WTC11 (cell line): ENCODE results near the gene SPACA7. TPM values are rescaled to one million over a fixed set of nuclear protein-coding genes. Genes with fewer than 3 reads are reported as not detected.

Experiments
- ATAC-seq: fragments of 200-7000 bp; cut with Tn5 transposase; 2 replicates; pipeline ENCODE4 v1.10.0; 2021; ENCODE audit warnings: mild to moderate bottlenecking, moderate library complexity
- CTCF ChIA-PET: fragments of 300-600 bp; sonication (Branson Sonifier 250); formaldehyde crosslinking; loops from one replicate; lab custom pipeline; 2021; ENCODE audit warnings: antibody characterized with exemption; lab: Charles Lee
- POLR2A ChIA-PET: fragments of 350-600 bp; sonication (Branson Sonifier 250); formaldehyde crosslinking; loops from one replicate; lab custom pipeline; 2021; ENCODE audit warnings: antibody characterized with exemption; lab: Charles Lee
- DNase-seq: peaks from one replicate; pipeline ENCODE4 v3.0.0; 2021; ENCODE audit warnings: low spot score
- H3K27ac Mint-ChIP-seq: 2 replicates; pipeline ENCODE4 v1.8.0; 2021; ENCODE audit warnings: mixed read lengths
- H3K27me3 Mint-ChIP-seq: 2 replicates; pipeline ENCODE4 v1.8.0; 2021; ENCODE audit warnings: low read depth, mild to moderate bottlenecking, moderate library complexity, mixed read lengths
- H3K36me3 Mint-ChIP-seq: 2 replicates; pipeline ENCODE4 v1.8.0; 2021; ENCODE audit warnings: mixed read lengths
- H3K4me1 Mint-ChIP-seq: 2 replicates; pipeline ENCODE4 v1.8.0; 2022; ENCODE audit warnings: mixed read lengths
- H3K4me3 Mint-ChIP-seq: 2 replicates; pipeline ENCODE4 v1.8.0; 2021; ENCODE audit warnings: mild to moderate bottlenecking, moderate library complexity, mixed read lengths
- H3K9me3 Mint-ChIP-seq: 2 replicates; pipeline ENCODE4 v1.8.0; 2021; ENCODE audit warnings: mixed read lengths
- ATF1 ChIP-seq: sonication (generic); formaldehyde crosslinking; IDR thresholded peaks from 2 replicates; pipeline ENCODE4 v1.8.1; 2023; ENCODE audit warnings: mild to moderate bottlenecking, moderate library complexity, missing genetic modification reagents
- CDX4 ChIP-seq: fragments of 250-450 bp; sonication (Bioruptor Pico); IDR thresholded peaks from 2 replicates; pipeline ENCODE4 v1.9.0; 2021; ENCODE audit warnings: moderate library complexity, mild to moderate bottlenecking, inconsistent platforms, borderline replicate concordance
- E2F1 ChIP-seq: sonication (generic); formaldehyde crosslinking; IDR thresholded peaks from 2 replicates; pipeline ENCODE4 v1.8.0; 2022; ENCODE audit warnings: mild to moderate bottlenecking, missing genetic modification reagents
- ETV6 ChIP-seq: sonication (generic); formaldehyde crosslinking; IDR thresholded peaks from 2 replicates; pipeline ENCODE4 v1.8.1; 2022; ENCODE audit warnings: mild to moderate bottlenecking, missing genetic modification reagents
- FOXP1 ChIP-seq: sonication (generic); formaldehyde crosslinking; IDR thresholded peaks from 2 replicates; pipeline ENCODE4 v1.8.0; 2022; ENCODE audit warnings: missing genetic modification reagents, mild to moderate bottlenecking, moderate library complexity, borderline replicate concordance
- FOXP4 ChIP-seq: sonication (generic); formaldehyde crosslinking; IDR thresholded peaks from 2 replicates; pipeline ENCODE4 v1.8.0; 2022; ENCODE audit warnings: mild to moderate bottlenecking, missing genetic modification reagents
- GRHL2 ChIP-seq: fragments of 250-450 bp; sonication (Bioruptor Pico); IDR thresholded peaks from 2 replicates; pipeline ENCODE4 v1.8.0; 2022; ENCODE audit warnings: mild to moderate bottlenecking, moderate library complexity; ENCODE audit not compliant: insufficient replicate concordance, severe bottlenecking
- MXD4 ChIP-seq: fragments of 250-450 bp; sonication (Bioruptor Pico); IDR thresholded peaks from 2 replicates; pipeline ENCODE4 v1.8.0; 2021; ENCODE audit warnings: mild to moderate bottlenecking, moderate library complexity, borderline replicate concordance
- NR1H2 ChIP-seq: sonication (generic); formaldehyde crosslinking; IDR thresholded peaks from 2 replicates; pipeline ENCODE4 v1.9.0; 2021; ENCODE audit warnings: mild to moderate bottlenecking, moderate library complexity, missing genetic modification reagents
- RELA ChIP-seq: sonication (generic); formaldehyde crosslinking; IDR thresholded peaks from 2 replicates; pipeline ENCODE4 v1.8.1; 2022; ENCODE audit warnings: missing genetic modification reagents, mild to moderate bottlenecking, borderline replicate concordance
- SMAD4 ChIP-seq: sonication (generic); formaldehyde crosslinking; IDR thresholded peaks from 2 replicates; pipeline ENCODE4 v1.8.0; 2022; ENCODE audit warnings: mild to moderate bottlenecking, missing genetic modification reagents
- SP1 ChIP-seq: sonication (generic); formaldehyde crosslinking; conservative IDR thresholded peaks from 2 replicates; pipeline ENCODE4 v1.8.1; 2022; ENCODE audit warnings: missing genetic modification reagents
- TCF7 ChIP-seq: sonication (generic); formaldehyde crosslinking; IDR thresholded peaks from 2 replicates; pipeline ENCODE4 v1.8.0; 2022; ENCODE audit warnings: mild to moderate bottlenecking, low read depth, missing genetic modification reagents, moderate library complexity
- TEAD1 ChIP-seq: sonication (generic); formaldehyde crosslinking; IDR thresholded peaks from 2 replicates; pipeline ENCODE4 v1.8.0; 2022; ENCODE audit warnings: mild to moderate bottlenecking, missing genetic modification reagents
- TEAD4 ChIP-seq: sonication (generic); formaldehyde crosslinking; IDR thresholded peaks from 2 replicates; pipeline ENCODE4 v1.8.0; 2022; ENCODE audit warnings: mild to moderate bottlenecking, missing genetic modification reagents
- ZMAT4 ChIP-seq: fragments of 250-450 bp; sonication (Bioruptor Pico); IDR thresholded peaks from 2 replicates; pipeline ENCODE4 v1.9.0; 2021; ENCODE audit warnings: mild to moderate bottlenecking
- ZNF121 ChIP-seq: sonication (generic); formaldehyde crosslinking; IDR thresholded peaks from 2 replicates; pipeline ENCODE4 v1.8.0; 2023; ENCODE audit warnings: missing genetic modification reagents
- ZNF138 ChIP-seq: sonication (generic); formaldehyde crosslinking; conservative IDR thresholded peaks from 2 replicates; pipeline ENCODE4 v1.8.1; 2022; ENCODE audit warnings: mild to moderate bottlenecking, moderate library complexity, missing genetic modification reagents
- ZNF423 ChIP-seq: fragments of 250-450 bp; sonication (Bioruptor Pico); IDR thresholded peaks from 2 replicates; pipeline ENCODE4 v2.1.2; 2022; ENCODE audit warnings: mild to moderate bottlenecking, moderate library complexity
- ZNF425 ChIP-seq: fragments of 250-450 bp; sonication (Bioruptor Pico); conservative IDR thresholded peaks from 2 replicates; pipeline ENCODE4 v1.9.0; 2021; ENCODE audit warnings: mild to moderate bottlenecking
- ZNF671 ChIP-seq: fragments of 250-450 bp; sonication (Bioruptor Pico); IDR thresholded peaks from 2 replicates; pipeline ENCODE4 v1.8.0; 2021; ENCODE audit warnings: mild to moderate bottlenecking
- total RNA-seq: library from RNA; stranded (reverse); gene quantifications from 3 replicates; pipeline ENCODE4 v1.2.3, GENCODE V29; 2021
- TF ChIP-seq, protein P1 (sequence below): sonication (generic); formaldehyde crosslinking; IDR thresholded peaks from 2 replicates; pipeline ENCODE4 v1.8.1; 2023; ENCODE audit warnings: mild to moderate bottlenecking, missing genetic modification reagents
- TF ChIP-seq, protein P2 (sequence below): sonication (generic); formaldehyde crosslinking; IDR thresholded peaks from 2 replicates; pipeline ENCODE4 v1.8.1; 2022; ENCODE audit warnings: low read depth, missing genetic modification reagents, borderline replicate concordance
- TF ChIP-seq, protein P3 (sequence below): sonication (generic); formaldehyde crosslinking; IDR thresholded peaks from 2 replicates; pipeline ENCODE4 v1.8.1; 2023; ENCODE audit warnings: mild to moderate bottlenecking, missing genetic modification reagents, moderate library complexity

The SPACA7 gene
- total RNA-seq, 1 experiment from 2014 or later, result not detected

GRCh38 chr13:112355274-112355838 lies 20.8 kb upstream of the SPACA7 start:
- Mint-ChIP-seq H3K36me3 (no peaks in the 10 kb centered on the region), H3K27me3 (peaks cover 4% of the 10 kb centered on the region; the same call in 1 of the 2 replicates), H3K27ac (no peak overlapping the region), H3K4me1 (peaks cover 30% of the 10 kb centered on the region), H3K9me3 (peaks cover 16% of the 10 kb centered on the region), H3K4me3 (no peak overlapping the region)
- no peak for ATAC-seq
- ChIA-PET POLR2A (no interaction called here), CTCF (no interaction called here)
- no peak for DNase-seq
- no peak for TF ChIP-seq TCF7 (CRISPR knock-in tag)
- TF ChIP-seq, protein P1, sequence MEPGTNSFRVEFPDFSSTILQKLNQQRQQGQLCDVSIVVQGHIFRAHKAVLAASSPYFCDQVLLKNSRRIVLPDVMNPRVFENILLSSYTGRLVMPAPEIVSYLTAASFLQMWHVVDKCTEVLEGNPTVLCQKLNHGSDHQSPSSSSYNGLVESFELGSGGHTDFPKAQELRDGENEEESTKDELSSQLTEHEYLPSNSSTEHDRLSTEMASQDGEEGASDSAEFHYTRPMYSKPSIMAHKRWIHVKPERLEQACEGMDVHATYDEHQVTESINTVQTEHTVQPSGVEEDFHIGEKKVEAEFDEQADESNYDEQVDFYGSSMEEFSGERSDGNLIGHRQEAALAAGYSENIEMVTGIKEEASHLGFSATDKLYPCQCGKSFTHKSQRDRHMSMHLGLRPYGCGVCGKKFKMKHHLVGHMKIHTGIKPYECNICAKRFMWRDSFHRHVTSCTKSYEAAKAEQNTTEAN (CRISPR knock-in tag), result no peak
- no peak for TF ChIP-seq NR1H2 (CRISPR knock-in tag)
- no peak for TF ChIP-seq ZNF423 (CRISPR knock-in tag)
- no peak for TF ChIP-seq ZMAT4 (CRISPR knock-in tag)
- TF ChIP-seq ZNF671, result no peak
- TF ChIP-seq CDX4 (CRISPR knock-in tag), result no peak
- no peak for TF ChIP-seq SP1 (CRISPR knock-in tag)
- no peak for TF ChIP-seq ZNF138
- TF ChIP-seq E2F1, result no peak

GRCh38 chr13:112356190-112356589 lies 20.0 kb upstream of the SPACA7 start:
- no peak overlapping the region for H3K4me3 Mint-ChIP-seq
- ATAC-seq (no peak), DNase-seq (no peak)
- no peaks in the 10 kb centered on the region for H3K27me3 Mint-ChIP-seq
- ChIA-PET POLR2A (no interaction called here), CTCF (no interaction called here)
- TF ChIP-seq, protein P2, sequence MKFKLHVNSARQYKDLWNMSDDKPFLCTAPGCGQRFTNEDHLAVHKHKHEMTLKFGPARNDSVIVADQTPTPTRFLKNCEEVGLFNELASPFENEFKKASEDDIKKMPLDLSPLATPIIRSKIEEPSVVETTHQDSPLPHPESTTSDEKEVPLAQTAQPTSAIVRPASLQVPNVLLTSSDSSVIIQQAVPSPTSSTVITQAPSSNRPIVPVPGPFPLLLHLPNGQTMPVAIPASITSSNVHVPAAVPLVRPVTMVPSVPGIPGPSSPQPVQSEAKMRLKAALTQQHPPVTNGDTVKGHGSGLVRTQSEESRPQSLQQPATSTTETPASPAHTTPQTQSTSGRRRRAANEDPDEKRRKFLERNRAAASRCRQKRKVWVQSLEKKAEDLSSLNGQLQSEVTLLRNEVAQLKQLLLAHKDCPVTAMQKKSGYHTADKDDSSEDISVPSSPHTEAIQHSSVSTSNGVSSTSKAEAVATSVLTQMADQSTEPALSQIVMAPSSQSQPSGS, result no peak
- TF ChIP-seq ATF1 (CRISPR knock-in tag), result no peak
- TF ChIP-seq RELA (CRISPR knock-in tag), result no peak
- no peak for TF ChIP-seq SMAD4 (CRISPR knock-in tag)
- no peak for TF ChIP-seq E2F1
- TF ChIP-seq TEAD1 (CRISPR knock-in tag), result no peak
- no peak for TF ChIP-seq FOXP4 (CRISPR knock-in tag)
- TF ChIP-seq ZNF425, result no peak
- TF ChIP-seq, protein P3, sequence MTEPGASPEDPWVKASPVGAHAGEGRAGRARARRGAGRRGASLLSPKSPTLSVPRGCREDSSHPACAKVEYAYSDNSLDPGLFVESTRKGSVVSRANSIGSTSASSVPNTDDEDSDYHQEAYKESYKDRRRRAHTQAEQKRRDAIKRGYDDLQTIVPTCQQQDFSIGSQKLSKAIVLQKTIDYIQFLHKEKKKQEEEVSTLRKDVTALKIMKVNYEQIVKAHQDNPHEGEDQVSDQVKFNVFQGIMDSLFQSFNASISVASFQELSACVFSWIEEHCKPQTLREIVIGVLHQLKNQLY, result no peak
- no peak for TF ChIP-seq ETV6
- no peak for TF ChIP-seq GRHL2 (CRISPR knock-in tag)
- no peak for TF ChIP-seq FOXP1 (CRISPR knock-in tag)
- TF ChIP-seq ZNF121, result no peak
- TF ChIP-seq MXD4 (CRISPR knock-in tag), result no peak
- no peak for TF ChIP-seq SP1 (CRISPR knock-in tag)
- TF ChIP-seq TEAD4 (CRISPR knock-in tag), result no peak
- no peak overlapping the region for H3K27ac Mint-ChIP-seq
- peaks cover 21% of the 10 kb centered on the region for H3K9me3 Mint-ChIP-seq
- peaks cover 24% of the 10 kb centered on the region for H3K4me1 Mint-ChIP-seq
- no peaks in the 10 kb centered on the region for H3K36me3 Mint-ChIP-seq
